A549 treated with RU486 at 1 μM for 4 hours (cell line): ENCODE results near the gene LCMT2. TPM values are rescaled to one million over a fixed set of nuclear protein-coding genes. Genes with fewer than 3 reads are reported as not detected.

Source experiments
- total RNA-seq: library from RNA; stranded (reverse); fragments of 200-300 nt; extraction: Qiagen RNA extraction; gene quantifications from 5 replicates; pipeline ENCODE4 v1.2.3, GENCODE V29; 2022; ENCODE audit warnings: low read depth

The LCMT2 gene
- 6.6 to 8.5 TPM (median 7.5 TPM) in 5 replicates for total RNA-seq

GRCh38 chr15:43329960-43330779, at the start of gene LCMT2:
Gene LCMT2, minus strand, starts transcription at chr15:43330573. Its CDS starts 84 bp downstream, at chr15:43330489.

GRCh38 chr15:43370975-43371974, 40.9 kb upstream of the LCMT2 start, which contains the start of the genes TUBGCP4 and ZSCAN29:
Gene TUBGCP4, plus strand, starts transcription at chr15:43371101. Its CDS starts 254 bp downstream, at chr15:43371355.
Gene ZSCAN29, minus strand, starts transcription at chr15:43371043. Its CDS starts 1,130 bp downstream, at chr15:43369913.

GRCh38 chr15:43302205-43302817, 28.1 kb downstream of the LCMT2 start, which contains the start of gene TGM7:
Gene TGM7, minus strand, starts transcription at chr15:43302255.

Other genes with a start within 250 kb of the LCMT2 start
- 3.0 to 4.4 TPM (median 4.1 TPM) in 5 replicates for gene UBR1, start 224.5 kb downstream of the LCMT2 start, total RNA-seq
- 7.7 to 10.2 TPM (median 8.5 TPM) in 5 replicates for gene TMEM62, start 197.0 kb downstream of the LCMT2 start, total RNA-seq
- 22.2 to 26.3 TPM (median 25.3 TPM) in 5 replicates for gene CCNDBP1, start 145.2 kb downstream of the LCMT2 start, total RNA-seq
- not detected in 5 replicates for gene EPB42, start 109.6 kb downstream of the LCMT2 start, total RNA-seq
- gene TGM5, start 63.6 kb downstream of the LCMT2 start, total RNA-seq: not detected in 5 replicates
- gene TGM7, start 28.3 kb downstream of the LCMT2 start, total RNA-seq: not detected in 5 replicates
- 7.9 to 11.5 TPM (median 9.0 TPM) in 5 replicates for gene ZSCAN29, start 40.5 kb upstream of the LCMT2 start, total RNA-seq
- gene TUBGCP4, start 40.5 kb upstream of the LCMT2 start, total RNA-seq: 4.4 to 6.8 TPM (median 6.2 TPM) in 5 replicates
- gene TP53BP1, start 162.6 kb upstream of the LCMT2 start, total RNA-seq: 16.1 to 20.0 TPM (median 18.6 TPM) in 5 replicates
- 0.76 to 0.97 TPM (median 0.85 TPM) in 5 replicates for gene MAP1A, start 187.0 kb upstream of the LCMT2 start, total RNA-seq